ENCODE results near the gene ZNF268. TPM values are rescaled to one million over a fixed set of nuclear protein-coding genes. Genes with fewer than 3 reads are reported as not detected.
"Not testable (repeated sequence)": the region's sequence is repeated elsewhere in the genome, so short reads cannot be mapped to it uniquely, and the experiment has no call there.

ZNF268 gene
- total RNA-seq, 1 donor from 2014 or later: 10.9 TPM

DNA sequence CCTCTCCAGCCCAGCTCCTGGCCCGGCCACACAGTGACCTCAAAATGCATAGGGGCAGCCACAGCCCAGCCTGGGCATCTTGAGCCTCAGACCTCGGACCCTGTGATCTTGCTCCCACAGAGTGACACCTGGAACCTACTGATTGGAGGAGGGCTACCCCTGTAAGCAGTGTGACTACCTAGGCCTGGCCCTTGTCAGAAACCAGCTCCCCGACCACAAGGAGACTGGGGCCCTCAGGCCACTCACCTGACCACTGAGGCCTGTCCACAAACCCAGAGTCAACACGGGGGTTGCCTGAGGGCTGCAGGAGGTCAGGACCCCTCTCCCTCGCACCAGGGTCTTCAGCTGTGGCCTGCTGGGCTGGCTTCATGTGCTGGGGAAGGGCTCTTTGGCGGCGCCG lies 45.4 kb downstream of the ZNF268 start:
- no peak for DNase-seq (ENCODE audit: extremely low read depth, low read depth, low spot score)

DNA sequence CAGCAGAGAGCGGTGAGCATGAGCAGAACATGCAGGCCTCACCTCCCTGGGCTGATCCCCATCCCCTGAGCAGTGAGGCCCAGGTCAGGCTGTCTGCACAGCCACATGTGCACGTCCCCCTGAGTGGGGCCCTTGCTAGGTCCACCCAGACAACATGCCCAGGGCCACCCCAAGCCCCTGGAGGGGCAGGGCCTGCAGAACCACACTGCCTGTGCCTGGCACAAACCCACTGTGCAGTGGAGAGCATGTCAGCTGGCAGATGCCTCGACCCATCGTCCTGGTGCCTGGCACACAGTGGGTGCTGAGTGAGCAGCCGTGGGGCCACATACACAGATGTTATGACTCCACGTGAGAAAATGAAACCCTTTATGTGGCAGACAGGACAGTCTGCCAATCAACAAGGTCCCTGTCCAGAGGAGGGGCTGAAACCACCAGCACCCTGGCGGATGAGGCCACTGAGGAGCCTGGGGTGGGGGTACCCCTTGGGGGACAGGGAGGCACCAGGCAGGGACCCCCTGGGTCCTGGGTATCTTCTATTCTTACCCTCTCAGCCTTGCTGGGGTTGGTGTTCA lies 46.1 kb downstream of the ZNF268 start:
- no peak for DNase-seq (ENCODE audit: extremely low read depth, low read depth, low spot score)

DNA sequence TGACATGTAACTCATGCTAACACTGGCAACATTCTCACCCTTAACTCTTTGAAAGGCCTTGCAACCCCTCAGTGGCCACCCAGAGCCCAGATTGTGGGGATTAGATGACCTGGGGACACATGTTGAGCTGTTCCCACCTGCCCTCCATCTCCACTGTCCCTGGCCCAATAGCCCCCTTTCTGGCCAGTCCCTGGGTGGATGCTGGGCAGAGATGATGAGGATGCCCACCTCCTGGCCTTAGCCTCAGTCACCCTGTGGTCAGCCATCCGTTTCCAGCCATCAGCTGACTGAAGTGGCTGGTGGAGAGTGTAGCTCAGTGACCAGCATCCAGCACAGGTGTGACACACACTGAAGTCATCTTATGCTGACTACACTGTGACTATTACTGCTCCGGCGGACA lies 49.7 kb downstream of the ZNF268 start:
- no peak for DNase-seq (ENCODE audit: extremely low read depth, low read depth, low spot score)

DNA sequence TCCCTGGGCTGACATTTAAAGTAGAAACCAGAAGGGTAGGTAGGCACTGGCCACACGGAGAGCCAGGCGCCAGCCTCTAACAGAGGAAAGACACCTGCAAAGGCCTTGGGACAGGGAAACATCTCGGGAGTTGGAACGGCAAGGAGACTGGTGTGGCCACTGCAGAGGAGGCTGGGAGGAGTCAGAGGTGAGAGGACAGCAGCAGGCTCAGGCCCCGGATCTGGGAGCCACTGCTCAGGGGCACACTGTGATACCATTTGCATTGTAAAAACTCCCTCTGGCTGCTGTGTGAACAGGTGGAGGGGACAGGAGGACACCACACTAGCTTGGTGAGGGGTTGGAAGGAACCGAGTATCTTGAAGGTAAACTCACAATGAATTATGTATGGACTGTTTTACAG lies 51.7 kb downstream of the ZNF268 start:
- DNase-seq (ENCODE audit: extremely low read depth, low read depth, low spot score): no peak

DNA sequence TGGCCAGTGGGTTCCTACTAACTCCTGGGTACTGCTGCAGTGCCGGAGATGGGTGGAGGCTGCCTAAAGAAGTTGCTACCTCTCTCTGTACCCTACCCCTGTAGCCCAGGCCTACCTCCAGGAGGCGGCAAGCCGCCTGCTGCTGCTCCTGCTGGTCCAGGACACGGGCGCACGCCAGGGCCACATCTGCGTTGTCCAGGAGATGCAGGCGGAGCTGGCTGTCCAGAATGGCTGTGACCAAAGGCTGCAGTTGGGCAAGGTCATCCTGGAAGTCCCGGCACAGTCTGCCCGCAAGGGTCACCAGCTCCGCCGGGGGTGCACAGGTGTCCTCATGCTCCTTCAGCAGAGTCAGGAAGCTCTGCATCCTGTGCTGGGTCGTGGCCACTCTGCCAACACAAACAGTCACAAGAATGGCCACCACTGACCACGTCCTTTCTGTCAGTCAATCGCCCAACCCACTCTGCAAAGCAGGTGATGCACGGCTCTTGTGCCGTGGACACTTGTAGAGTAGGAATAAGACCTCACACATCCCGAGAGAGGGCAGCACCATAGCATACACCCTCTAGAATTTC lies 52.8 kb downstream of the ZNF268 start:
- no peak for DNase-seq (ENCODE audit: extremely low read depth, low read depth, low spot score)

DNA sequence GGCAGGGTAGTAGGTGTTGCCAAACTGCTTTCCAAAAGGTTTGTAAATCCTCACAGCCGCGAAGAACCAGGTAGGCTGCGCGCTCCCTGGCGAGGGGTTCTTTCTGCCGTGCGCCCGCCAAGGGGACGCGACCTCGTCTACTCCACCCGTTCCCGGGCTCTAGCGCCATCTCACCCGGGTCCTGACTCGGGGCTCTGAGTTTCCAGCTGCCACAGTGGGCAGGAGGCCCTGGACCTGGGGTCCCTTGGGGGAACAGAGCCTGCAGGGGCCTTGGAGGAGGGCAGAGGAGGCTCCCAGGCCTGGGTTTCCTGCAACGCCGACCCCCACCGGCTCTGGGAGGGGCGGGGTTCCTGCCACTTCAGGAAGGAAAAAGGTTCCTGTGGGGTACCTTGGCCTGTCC lies 53.7 kb downstream of the ZNF268 start:
- no peak for DNase-seq (ENCODE audit: extremely low read depth, low read depth, low spot score)

DNA sequence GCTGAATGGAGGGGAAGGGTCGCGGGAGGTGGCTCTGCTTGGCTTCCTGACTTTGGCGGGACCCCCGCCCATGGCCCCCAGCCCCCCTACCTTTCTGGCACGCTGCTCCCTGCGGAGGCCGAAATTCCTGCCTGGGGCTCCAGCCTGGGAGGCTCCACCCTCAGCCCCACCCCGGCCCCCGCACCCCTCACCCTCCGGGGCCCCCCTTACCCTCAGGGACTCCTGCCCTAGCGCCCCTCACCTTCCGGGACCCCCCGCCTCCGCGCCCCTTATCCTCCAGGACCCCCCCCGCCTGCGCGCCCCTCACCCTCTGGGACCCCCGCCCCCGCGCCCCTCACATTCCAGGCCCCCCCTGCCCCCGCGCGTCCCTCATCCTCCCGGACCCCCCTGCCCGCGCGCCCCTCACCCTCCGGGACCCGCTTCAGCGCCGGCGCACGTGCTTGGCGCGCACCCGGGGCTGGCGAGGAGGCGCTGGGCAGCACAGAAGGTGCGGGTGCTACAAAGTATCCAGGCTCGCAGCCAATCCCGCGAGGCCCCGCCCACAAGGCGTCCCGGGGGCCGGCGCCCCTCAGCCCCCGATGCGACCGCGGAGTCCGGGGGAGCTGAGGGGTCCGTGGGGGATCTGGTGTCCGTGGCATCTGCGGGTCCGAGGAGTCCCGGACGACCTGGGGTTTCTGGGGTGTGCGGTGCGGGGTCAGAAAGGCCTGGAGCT lies 54.3 kb downstream of the ZNF268 start, which contains the start of gene ANHX:
Gene ANHX, minus strand, starts transcription at position 477 of the 712 bp plus-strand sequence. CDS start 1,521 bp downstream, outside the sequence.
- no peak for DNase-seq (ENCODE audit: extremely low read depth, low read depth, low spot score)

DNA sequence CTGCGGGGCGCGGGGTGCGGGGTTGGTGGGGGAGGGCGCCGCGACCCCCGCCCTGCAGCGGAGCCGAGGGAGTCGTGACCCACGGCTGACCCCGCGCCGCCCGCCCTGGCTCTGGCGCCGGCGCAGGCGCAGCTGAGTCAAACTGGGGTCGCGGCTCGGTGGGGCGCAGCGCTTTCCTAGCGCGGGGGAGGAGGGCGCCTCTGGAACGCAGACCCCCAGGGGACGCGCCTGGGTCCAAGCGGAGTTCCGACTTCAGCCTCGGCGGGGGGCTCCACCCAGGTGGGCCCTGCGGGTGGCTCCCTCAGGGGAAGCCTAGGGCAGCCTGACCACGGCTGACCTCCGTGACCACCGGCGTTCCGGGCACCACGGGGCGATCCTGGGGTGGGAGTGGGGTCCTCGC lies 54.8 kb downstream of the ZNF268 start:
- DNase-seq (ENCODE audit: extremely low read depth, low read depth, low spot score): no peak

DNA sequence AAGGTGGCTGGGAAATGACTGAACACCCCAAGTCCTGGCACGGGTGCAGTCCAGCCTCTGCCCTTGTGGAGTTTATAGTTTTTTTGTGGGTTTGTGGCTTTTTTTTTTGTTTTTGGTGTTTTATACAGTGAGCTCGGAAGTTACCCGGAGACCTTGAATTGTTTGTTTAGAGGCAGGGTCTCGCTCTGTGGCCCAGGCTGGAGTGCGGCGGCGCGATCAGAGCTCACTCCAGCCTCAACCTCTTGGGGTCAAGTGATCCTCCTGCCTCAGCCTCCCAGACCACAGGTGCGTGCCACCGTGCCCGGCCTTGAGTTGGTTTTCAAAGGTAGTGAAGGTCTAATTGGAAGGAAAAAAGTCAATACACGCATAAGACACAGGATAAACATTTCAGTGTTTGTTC lies 55.3 kb downstream of the ZNF268 start:
- DNase-seq (ENCODE audit: extremely low read depth, low read depth, low spot score): no peak

- no peak for DNase-seq (ENCODE audit: extremely low read depth, low read depth, low spot score)
Measured at GRCh38 chr12:133251732-133252131, 70.4 kb downstream of the ZNF268 start.

- DNase-seq (ENCODE audit: extremely low read depth, low read depth, low spot score): not testable (repeated sequence)
Measured at GRCh38 chr12:133255833-133256232, 74.5 kb downstream of the ZNF268 start.

GRCh38 chr12:133256321-133256720 lies 75.0 kb downstream of the ZNF268 start:
- no peak for DNase-seq (ENCODE audit: extremely low read depth, low read depth, low spot score)

GRCh38 chr12:133264173-133264572 lies 82.9 kb downstream of the ZNF268 start:
- DNase-seq (ENCODE audit: extremely low read depth, low read depth, low spot score): no peak

Other genes with a start within 250 kb of the ZNF268 start
- 5.7 and 6.2 TPM in 2 replicates for gene ZNF605, start 225.2 kb upstream of the ZNF268 start, total RNA-seq
- gene ZNF26, start 195.1 kb upstream of the ZNF268 start, total RNA-seq: 6.5 and 8.6 TPM in 2 replicates
- gene ZNF84, start 144.0 kb upstream of the ZNF268 start, total RNA-seq: 20.1 and 20.9 TPM in 2 replicates
- 10.0 and 15.5 TPM in 2 replicates for gene ZNF140, start 100.6 kb upstream of the ZNF268 start, total RNA-seq
- 0.39 and 1.7 TPM in 2 replicates for gene ZNF891, start 51.2 kb upstream of the ZNF268 start, total RNA-seq
- 1.8 and 7.3 TPM in 2 replicates for gene ZNF10, start 50.9 kb upstream of the ZNF268 start, total RNA-seq
- gene ANHX, start 54.4 kb downstream of the ZNF268 start, total RNA-seq: not detected in 2 replicates

Measured in glomerular endothelial cell (primary cell).